KMS-11 (cell line): ENCODE results near the gene CENPVL1.
"Not testable (repeated sequence)": the region's sequence is repeated elsewhere in the genome, so short reads cannot be mapped to it uniquely, and the experiment has no call there.

ENCODE experiments used
- H2AFZ ChIP-seq: fragments of 200-600 bp; sonication (generic); 2 replicates; pipeline ENCODE4 v1.6.1; 2016; ENCODE audit warnings: antibody characterized with exemption, mixed run types, low read depth
- H3K27ac ChIP-seq: fragments of 200-600 bp; sonication (generic); 2 replicates; pipeline ENCODE4 v1.6.1; 2016; ENCODE audit warnings: mild to moderate bottlenecking, mixed run types
- H3K27me3 ChIP-seq: fragments of 200-600 bp; sonication (generic); 2 replicates; pipeline ENCODE4 v1.6.1; 2017; ENCODE audit warnings: mild to moderate bottlenecking, low read depth, mixed run types, moderate library complexity; ENCODE audit not compliant: insufficient read depth
- H3K36me3 ChIP-seq: fragments of 200-600 bp; sonication (generic); 2 replicates; pipeline ENCODE4 v1.6.1; 2017; ENCODE audit warnings: mild to moderate bottlenecking, mixed run types; ENCODE audit not compliant: insufficient read depth
- H3K4me1 ChIP-seq: fragments of 200-600 bp; sonication (generic); 2 replicates; pipeline ENCODE4 v1.6.1; 2016; ENCODE audit warnings: mild to moderate bottlenecking, low read depth, mixed run types; ENCODE audit not compliant: poor library complexity, severe bottlenecking
- H3K4me2 ChIP-seq: fragments of 200-600 bp; sonication (generic); 2 replicates; pipeline ENCODE4 v1.7.0; 2016; ENCODE audit warnings: mild to moderate bottlenecking, mixed run types
- H3K4me3 ChIP-seq: fragments of 200-600 bp; sonication (generic); IDR thresholded peaks from 2 replicates; pipeline ENCODE4 v1.6.1; 2017; ENCODE audit warnings: low read depth, low read length, mixed read lengths; ENCODE audit not compliant: insufficient read depth
- H3K79me2 ChIP-seq: fragments of 200-600 bp; sonication (generic); 2 replicates; pipeline ENCODE4 v1.6.1; 2016; ENCODE audit warnings: low read depth, mixed run types; ENCODE audit not compliant: insufficient read depth
- H3K9ac ChIP-seq: fragments of 200-600 bp; sonication (generic); 2 replicates; pipeline ENCODE4 v1.6.1; 2016; ENCODE audit warnings: mild to moderate bottlenecking, mixed run types
- H4K20me1 ChIP-seq: fragments of 200-600 bp; sonication (generic); 2 replicates; pipeline ENCODE4 v1.6.1; 2016; ENCODE audit warnings: mild to moderate bottlenecking, mixed run types; ENCODE audit not compliant: insufficient read depth
- TF ChIP-seq, protein P1 (sequence below): fragments of 200-600 bp; sonication (generic); conservative IDR thresholded peaks from 2 replicates; pipeline ENCODE4 v1.6.1; 2017; ENCODE audit warnings: low read depth, mild to moderate bottlenecking, antibody characterized with exemption, low read length, moderate library complexity, mixed read lengths

Gene CENPVL1

DNA sequence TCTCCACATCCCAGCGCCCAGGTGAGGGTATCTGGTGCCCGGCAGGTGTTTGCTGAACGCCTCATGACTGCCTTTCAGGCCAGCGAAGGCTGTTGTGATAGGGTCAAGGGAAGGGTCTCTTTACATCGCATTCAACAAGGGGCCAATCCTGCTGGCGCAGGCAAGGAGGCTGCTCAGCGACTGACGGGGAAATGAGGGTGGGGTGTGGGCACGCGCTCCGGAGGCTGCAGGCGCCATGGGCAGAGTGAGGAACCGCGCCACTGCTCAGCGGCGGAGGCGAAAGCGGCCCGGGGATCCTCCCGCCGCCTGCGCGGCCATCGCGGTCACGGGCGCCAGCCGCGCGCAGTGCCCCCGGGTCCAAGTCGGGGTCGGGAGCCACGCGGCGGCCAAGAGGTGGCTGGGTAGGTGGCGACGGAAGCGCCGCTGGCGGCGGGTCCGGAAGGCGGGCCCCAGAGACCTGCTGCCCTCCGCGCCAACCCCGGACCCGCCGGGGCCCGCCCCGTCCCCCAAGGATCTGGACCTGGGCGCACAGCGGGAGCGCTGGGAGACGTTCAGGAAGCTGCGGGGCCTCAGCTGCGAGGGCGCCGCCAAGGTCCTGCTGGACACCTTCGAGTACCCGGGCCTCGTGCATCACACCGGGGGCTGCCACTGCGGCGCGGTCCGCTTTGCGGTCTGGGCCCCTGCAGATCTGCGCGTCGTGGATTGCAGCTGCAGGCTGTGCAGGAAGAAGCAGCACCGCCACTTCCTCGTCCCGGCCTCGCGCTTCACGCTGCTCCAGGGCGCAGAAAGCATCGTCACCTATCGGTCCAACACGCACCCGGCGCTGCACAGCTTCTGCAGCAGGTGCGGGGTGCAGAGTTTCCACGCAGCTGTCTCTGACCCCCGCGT, at the start of gene CENPVL1:
Gene CENPVL1, plus strand, starts transcription at position 236 of the 888 bp plus-strand sequence. Its CDS starts 0 bp downstream, at position 236.
- H3K36me3 ChIP-seq, H3K4me3 ChIP-seq, H3K27ac ChIP-seq, H3K4me2 ChIP-seq, H3K79me2 ChIP-seq, H3K4me1 ChIP-seq, H2AFZ ChIP-seq, H4K20me1 ChIP-seq, H3K27me3 ChIP-seq, H3K9ac ChIP-seq: not testable (repeated sequence)

DNA sequence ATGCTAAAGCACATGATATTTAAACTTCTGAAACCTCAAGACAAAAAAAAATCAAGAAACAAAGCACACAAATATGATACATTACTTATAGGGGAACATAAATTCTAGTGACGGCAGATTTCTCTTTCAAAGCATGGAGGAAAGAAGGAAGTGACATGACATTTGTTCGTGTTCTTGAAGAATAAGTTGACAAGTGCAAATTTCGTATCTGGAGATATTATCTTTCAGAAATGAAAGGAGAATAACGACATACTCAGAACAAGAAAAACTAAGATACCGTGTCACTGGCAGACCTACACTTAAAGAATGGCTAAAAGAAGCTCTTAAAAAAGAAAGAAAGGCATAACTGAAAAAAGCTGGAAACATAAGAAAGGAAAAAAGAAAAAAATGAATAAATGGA, 44.3 kb upstream of the CENPVL1 start:
- Histone ChIP-seq H3K4me3 (no peak overlapping the region), H3K79me2 (no peaks in the 10 kb centered on the region), H3K36me3 (no peaks in the 10 kb centered on the region), H3K9ac (no peak overlapping the region), H3K4me2 (no peak overlapping the region), H4K20me1 (no peaks in the 10 kb centered on the region), H3K27me3 (no peaks in the 10 kb centered on the region), H3K27ac (no peak overlapping the region), H2AFZ (no peak overlapping the region), H3K4me1 (no peaks in the 10 kb centered on the region)
- TF ChIP-seq, protein P1, sequence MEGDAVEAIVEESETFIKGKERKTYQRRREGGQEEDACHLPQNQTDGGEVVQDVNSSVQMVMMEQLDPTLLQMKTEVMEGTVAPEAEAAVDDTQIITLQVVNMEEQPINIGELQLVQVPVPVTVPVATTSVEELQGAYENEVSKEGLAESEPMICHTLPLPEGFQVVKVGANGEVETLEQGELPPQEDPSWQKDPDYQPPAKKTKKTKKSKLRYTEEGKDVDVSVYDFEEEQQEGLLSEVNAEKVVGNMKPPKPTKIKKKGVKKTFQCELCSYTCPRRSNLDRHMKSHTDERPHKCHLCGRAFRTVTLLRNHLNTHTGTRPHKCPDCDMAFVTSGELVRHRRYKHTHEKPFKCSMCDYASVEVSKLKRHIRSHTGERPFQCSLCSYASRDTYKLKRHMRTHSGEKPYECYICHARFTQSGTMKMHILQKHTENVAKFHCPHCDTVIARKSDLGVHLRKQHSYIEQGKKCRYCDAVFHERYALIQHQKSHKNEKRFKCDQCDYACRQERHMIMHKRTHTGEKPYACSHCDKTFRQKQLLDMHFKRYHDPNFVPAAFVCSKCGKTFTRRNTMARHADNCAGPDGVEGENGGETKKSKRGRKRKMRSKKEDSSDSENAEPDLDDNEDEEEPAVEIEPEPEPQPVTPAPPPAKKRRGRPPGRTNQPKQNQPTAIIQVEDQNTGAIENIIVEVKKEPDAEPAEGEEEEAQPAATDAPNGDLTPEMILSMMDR: no peak

DNA sequence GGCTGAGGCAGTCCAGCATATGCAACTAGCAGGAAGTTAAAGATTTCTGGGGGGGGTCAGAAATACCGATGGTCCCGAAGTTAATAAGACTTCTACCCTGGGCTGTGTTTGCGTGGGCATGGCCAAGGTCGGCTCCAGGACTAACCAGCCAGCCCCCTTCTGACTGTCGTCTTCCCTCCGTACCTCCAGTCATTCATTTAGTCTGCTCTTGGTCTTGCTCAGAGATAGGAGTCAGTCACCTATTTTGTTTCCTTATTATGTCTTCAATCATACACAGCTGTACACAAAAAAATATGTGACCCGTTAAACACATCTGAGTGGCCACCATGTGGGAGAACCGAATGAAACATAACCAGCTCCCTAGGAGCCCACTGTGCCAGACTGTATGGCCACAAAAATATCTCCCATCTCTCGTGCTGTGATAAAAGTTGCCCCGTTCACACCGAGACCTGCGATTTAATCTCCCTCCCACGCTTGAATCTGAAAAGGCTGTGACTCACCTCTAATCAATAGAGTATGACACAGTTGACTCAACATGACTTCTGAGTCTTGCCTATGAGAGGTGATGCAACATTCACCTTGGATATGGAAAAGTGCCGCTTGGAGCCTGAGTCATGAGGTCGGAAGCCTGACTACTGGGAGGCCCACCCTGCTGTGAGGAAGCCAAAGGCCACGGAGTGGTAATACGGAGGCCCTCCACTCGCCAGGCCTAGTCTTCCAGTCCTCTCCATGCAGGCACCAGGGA, 30.5 kb upstream of the CENPVL1 start:
- not testable (repeated sequence) for H3K36me3 ChIP-seq, H3K27me3 ChIP-seq, H3K4me3 ChIP-seq, H2AFZ ChIP-seq, H4K20me1 ChIP-seq, H3K79me2 ChIP-seq, H3K4me1 ChIP-seq, H3K9ac ChIP-seq, H3K4me2 ChIP-seq, H3K27ac ChIP-seq

DNA sequence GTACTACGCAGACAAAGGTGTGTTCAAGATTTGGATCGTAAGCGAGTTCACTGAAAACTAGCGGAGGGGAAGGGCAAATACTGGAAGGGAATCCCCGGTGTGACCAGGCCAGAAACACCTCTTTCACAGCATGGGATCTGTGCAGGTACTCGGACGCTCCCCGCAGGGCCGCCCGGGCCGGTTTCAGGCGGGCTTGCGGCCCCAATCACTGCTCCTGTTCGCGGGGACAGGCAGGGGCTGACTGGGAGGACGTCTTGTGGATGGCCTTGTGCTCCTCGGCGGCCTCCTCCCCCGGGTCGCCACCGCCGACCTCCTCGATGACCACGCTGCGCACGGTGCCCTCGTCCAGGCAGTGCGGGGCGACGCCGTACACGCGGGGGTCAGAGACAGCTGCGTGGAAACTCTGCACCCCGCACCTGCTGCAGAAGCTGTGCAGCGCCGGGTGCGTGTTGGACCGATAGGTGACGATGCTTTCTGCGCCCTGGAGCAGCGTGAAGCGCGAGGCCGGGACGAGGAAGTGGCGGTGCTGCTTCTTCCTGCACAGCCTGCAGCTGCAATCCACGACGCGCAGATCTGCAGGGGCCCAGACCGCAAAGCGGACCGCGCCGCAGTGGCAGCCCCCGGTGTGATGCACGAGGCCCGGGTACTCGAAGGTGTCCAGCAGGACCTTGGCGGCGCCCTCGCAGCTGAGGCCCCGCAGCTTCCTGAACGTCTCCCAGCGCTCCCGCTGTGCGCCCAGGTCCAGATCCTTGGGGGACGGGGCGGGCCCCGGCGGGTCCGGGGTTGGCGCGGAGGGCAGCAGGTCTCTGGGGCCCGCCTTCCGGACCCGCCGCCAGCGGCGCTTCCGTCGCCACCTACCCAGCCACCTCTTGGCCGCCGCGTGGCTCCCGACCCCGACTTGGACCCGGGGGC, 28.2 kb upstream of the CENPVL1 start:
- not testable (repeated sequence) for H3K79me2 ChIP-seq, H3K4me3 ChIP-seq, H3K9ac ChIP-seq

DNA sequence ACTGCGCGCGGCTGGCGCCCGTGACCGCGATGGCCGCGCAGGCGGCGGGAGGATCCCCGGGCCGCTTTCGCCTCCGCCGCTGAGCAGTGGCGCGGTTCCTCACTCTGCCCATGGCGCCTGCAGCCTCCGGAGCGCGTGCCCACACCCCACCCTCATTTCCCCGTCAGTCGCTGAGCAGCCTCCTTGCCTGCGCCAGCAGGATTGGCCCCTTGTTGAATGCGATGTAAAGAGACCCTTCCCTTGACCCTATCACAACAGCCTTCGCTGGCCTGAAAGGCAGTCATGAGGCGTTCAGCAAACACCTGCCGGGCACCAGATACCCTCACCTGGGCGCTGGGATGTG, 27.6 kb upstream of the CENPVL1 start, which contains the start of gene CENPVL2:
Gene CENPVL2, minus strand, starts transcription at position 112 of the 343 bp plus-strand sequence. Its CDS starts 0 bp downstream, at position 112.
- H3K27ac ChIP-seq, H3K79me2 ChIP-seq, H2AFZ ChIP-seq, H3K4me3 ChIP-seq, H4K20me1 ChIP-seq, H3K4me2 ChIP-seq, H3K4me1 ChIP-seq, H3K27me3 ChIP-seq, H3K36me3 ChIP-seq, H3K9ac ChIP-seq: not testable (repeated sequence)

More for the DNA sequence above, 28.2 kb upstream of the CENPVL1 start:
- not testable (repeated sequence) for H4K20me1 ChIP-seq, H3K27ac ChIP-seq, H3K27me3 ChIP-seq, H3K4me2 ChIP-seq, H3K36me3 ChIP-seq, H2AFZ ChIP-seq, H3K4me1 ChIP-seq

DNA sequence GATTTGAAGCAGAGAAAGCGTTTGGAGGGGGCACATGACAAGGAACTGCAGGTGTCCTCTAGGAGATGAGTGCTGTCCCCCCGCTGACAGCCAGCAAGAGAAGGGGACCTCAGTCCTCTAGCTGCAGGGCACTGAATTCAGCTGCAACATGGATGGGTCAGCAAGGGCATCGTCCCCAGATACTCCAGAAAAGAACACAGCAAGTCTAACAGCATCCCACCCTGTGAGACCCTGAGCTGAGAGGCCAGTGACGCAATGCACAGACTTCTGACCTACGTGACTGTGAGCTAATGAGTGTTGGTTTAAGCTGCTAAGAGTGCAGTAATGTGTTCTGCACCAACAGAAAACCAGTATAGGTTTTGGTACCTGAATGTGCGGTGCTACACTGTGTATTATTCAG, 16.1 kb upstream of the CENPVL1 start:
- no peak overlapping the region for H2AFZ ChIP-seq
- H3K79me2 ChIP-seq: no peaks in the 10 kb centered on the region
- H3K9ac ChIP-seq: no peak overlapping the region
- no peaks in the 10 kb centered on the region for H3K27me3 ChIP-seq
- TF ChIP-seq, protein P1: no peak
- no peak overlapping the region for H3K27ac ChIP-seq
- H3K4me2 ChIP-seq: no peak overlapping the region
- no peaks in the 10 kb centered on the region for H3K36me3 ChIP-seq
- no peaks in the 10 kb centered on the region for H4K20me1 ChIP-seq
- H3K4me1 ChIP-seq: no peaks in the 10 kb centered on the region
- H3K4me3 ChIP-seq: no peak overlapping the region
